Measurements from ENCODE around the gene TMEM150A.

The TMEM150A gene

DNA sequence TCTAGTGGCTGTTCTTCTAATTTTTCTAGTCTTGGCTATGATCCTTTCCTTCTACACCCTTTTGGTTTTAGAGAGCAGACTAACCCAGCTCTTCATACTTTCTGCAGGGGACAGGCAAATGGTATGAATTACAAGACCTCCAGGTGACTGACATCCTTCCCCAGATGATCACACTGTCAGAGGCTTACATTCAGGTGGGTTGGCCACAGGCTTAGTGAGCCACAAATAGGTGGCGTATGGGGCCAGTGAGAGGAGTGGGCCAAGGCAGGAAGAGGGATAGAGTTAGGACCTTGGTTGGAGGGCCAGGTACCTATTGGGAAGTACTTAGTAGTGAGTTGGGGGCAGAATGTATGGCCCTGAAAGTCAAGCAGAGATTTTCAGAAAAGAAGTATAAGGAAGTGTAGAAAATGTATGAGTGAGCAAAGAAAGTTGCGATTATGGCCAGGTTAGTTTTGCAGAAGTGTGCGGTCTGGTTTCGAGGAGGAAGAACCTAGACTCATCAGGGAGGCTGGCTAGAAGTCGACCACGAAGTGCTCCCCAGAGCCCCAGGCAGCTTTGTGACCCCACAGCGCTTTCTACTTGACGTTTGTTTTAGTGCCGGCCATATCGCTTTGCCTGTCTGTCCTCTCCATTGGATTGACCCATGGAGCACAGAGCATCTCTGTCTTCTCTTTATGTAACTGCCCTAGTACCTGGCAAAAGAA, 45.5 kb upstream of the TMEM150A start:
- H3K27ac ChIP-seq, result no peak overlapping the region
- no peak for TF ChIP-seq ZFX (IDR thresholded peaks at IDR 0.05; ENCODE audit: borderline replicate concordance)
- TF ChIP-seq, protein P1, sequence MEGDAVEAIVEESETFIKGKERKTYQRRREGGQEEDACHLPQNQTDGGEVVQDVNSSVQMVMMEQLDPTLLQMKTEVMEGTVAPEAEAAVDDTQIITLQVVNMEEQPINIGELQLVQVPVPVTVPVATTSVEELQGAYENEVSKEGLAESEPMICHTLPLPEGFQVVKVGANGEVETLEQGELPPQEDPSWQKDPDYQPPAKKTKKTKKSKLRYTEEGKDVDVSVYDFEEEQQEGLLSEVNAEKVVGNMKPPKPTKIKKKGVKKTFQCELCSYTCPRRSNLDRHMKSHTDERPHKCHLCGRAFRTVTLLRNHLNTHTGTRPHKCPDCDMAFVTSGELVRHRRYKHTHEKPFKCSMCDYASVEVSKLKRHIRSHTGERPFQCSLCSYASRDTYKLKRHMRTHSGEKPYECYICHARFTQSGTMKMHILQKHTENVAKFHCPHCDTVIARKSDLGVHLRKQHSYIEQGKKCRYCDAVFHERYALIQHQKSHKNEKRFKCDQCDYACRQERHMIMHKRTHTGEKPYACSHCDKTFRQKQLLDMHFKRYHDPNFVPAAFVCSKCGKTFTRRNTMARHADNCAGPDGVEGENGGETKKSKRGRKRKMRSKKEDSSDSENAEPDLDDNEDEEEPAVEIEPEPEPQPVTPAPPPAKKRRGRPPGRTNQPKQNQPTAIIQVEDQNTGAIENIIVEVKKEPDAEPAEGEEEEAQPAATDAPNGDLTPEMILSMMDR (IDR thresholded peaks at IDR 0.05), result no peak

DNA sequence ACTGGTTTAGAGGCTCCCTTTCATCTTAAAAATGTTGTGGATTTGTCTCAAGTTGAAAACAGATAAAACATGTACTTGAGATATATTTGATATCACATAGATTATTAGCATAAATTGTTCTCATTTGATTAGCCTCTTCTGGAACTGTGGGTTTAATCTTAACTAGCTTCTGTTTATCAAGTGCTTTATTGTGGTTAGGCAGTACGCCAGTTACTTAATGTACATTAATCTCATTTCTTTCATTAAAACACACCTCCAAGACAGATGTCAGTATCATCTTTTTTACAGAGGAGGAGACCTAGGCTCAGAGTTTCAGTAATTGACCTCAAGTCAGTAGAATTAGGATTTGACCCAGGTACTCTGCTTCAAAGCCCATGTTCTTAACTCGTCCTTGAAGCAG, 43.7 kb upstream of the TMEM150A start:
- H3K27ac ChIP-seq, result no peak overlapping the region
- TF ChIP-seq, protein P1 (IDR thresholded peaks at IDR 0.05), result no peak
- no peak for TF ChIP-seq ZFX (IDR thresholded peaks at IDR 0.05; ENCODE audit: borderline replicate concordance)

DNA sequence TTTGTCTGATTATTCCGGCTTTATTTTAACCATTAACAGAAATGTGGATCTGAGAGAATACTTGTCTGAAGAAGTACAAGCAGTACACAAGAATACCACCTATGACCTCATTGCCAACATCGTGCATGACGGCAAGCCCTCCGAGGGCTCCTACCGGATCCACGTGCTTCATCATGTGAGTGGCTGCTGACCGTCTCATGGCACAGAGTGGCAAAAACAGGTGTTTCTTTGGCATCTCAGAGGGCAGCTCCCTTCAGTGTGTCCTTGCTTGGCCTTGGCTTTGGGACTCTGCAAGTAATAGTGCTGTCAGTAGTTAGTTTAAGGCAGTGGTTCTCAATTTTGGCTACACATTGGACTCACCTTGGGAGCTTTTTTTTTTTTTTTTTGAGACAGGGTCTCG, 42.4 kb upstream of the TMEM150A start:
- TF ChIP-seq, protein P1 (IDR thresholded peaks at IDR 0.05), result no peak
- TF ChIP-seq ZFX (IDR thresholded peaks at IDR 0.05; ENCODE audit: borderline replicate concordance), result no peak
- no peak overlapping the region for H3K27ac ChIP-seq

DNA sequence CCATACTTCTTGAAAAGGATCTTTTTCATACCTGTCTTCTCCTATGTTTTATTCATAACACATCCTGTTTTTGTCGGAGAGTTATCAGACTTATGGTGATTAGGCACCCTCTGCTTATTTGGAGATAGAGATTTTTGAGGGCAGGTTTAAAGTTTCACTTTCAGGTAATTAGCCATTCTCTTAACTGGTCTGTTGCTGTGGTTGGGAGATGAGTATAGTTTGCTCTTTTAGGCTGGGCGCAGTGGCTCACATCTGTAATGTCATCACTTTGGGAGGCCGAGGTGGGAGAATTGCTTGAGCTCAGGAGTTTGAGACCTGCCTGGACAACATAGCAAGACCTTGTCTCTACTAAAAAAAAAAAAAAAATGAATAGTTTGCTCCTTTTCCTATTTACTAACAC, 40.2 kb upstream of the TMEM150A start:
- TF ChIP-seq, protein P1 (IDR thresholded peaks at IDR 0.05), result no peak
- no peak for TF ChIP-seq ZFX (IDR thresholded peaks at IDR 0.05; ENCODE audit: borderline replicate concordance)
- H3K27ac ChIP-seq, result no peak overlapping the region

DNA sequence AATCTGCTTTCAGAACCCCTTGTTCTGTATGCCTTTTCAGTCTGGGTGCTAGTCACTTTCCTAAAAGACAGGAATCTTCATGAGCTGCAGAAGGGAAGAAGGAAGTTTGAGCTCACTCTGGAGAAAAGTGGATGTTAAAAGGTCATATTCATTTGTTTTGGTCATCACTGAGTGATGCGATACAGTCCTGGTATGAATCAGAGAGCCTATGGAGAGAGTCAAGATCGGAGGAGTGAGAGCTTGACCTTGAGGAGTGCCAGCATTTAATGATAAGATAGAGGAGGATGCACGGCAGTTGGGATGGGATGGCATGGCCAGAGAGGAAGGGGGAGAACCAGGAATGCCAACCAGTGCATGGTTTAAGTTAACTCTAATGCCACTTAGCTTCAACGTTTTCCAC, 33.1 kb upstream of the TMEM150A start:
- no peak for TF ChIP-seq ZFX (IDR thresholded peaks at IDR 0.05; ENCODE audit: borderline replicate concordance)
- TF ChIP-seq, protein P1 (IDR thresholded peaks at IDR 0.05), result no peak

DNA sequence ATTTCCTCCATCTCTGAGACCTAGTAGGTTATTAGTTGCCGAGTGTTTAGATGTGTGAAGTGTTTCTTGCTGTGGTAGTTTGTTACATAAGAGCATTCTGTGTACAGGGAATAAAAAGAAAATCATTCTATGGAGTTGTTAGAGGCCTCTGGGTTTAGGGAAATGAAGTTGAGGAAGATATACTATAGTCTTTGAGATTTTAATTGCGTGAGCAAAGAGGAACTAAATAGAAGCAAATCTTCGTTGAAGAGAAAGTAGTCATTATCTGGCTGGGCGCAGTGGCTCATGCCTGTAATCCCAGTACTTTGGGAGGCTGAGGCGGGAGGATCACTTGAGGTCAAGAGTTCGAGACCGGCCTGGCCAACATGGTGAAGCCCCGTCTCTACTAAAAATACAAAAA, 32.5 kb upstream of the TMEM150A start:
- TF ChIP-seq, protein P1 (IDR thresholded peaks at IDR 0.05), result no peak
- no peak for TF ChIP-seq ZFX (IDR thresholded peaks at IDR 0.05; ENCODE audit: borderline replicate concordance)
- H3K27ac ChIP-seq, result no peak overlapping the region

More for the DNA sequence above, 33.1 kb upstream of the TMEM150A start:
- H3K27ac ChIP-seq, result no peak overlapping the region

DNA sequence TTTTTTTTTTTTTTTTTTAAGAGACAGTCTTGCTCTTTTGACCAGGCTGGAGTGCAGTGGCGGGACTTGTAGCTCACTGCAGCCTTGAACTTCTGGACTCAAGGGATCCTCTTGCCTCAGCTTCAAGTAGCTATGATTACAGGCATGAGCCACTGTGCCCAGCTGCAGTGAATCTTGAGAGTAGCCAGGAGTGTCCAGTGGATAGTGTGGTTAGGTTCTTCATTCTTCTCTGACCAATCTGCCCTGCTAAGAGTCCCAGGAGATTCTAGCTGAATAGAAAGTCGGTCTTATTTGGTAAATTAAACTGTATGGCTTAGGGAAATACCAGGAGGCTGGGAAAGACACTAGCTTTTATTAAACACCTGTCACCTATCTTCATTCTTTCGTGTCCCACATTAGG, 28.8 kb upstream of the TMEM150A start:
- no peak overlapping the region for H3K27ac ChIP-seq
- TF ChIP-seq, protein P1 (IDR thresholded peaks at IDR 0.05), result no peak
- TF ChIP-seq ZFX (IDR thresholded peaks at IDR 0.05; ENCODE audit: borderline replicate concordance), result no peak
